ENCODE results near the gene ARHGEF37.
"Not testable (repeated sequence)": the region's sequence is repeated elsewhere in the genome, so short reads cannot be mapped to it uniquely, and the experiment has no call there.

ARHGEF37 gene

GRCh38 chr5:149638136-149638535 is 56.8 kb downstream of the ARHGEF37 start:
- in situ Hi-C loops (cut with MboI; ENCODE audit: low pct_unique_long_range_greater_than_20kb, low sequenced_read_pairs): loop anchor here (10.0 kb wide), 2 partner anchors 197 to 357 kb away; no protein-coding TSS in a partner anchor
- no peak for DNase-seq

GRCh38 chr5:149638546-149639241 is 57.4 kb downstream of the ARHGEF37 start:
- DNase-seq: no peak
- in situ Hi-C loops (cut with MboI; ENCODE audit: low pct_unique_long_range_greater_than_20kb, low sequenced_read_pairs): loop anchor here (10.0 kb wide), 2 partner anchors 196 to 356 kb away; no protein-coding TSS in a partner anchor

- in situ Hi-C loops (cut with MboI; ENCODE audit: low pct_unique_long_range_greater_than_20kb, low sequenced_read_pairs): loop anchor here (10.0 kb wide), 2 partner anchors 195 to 355 kb away; no protein-coding TSS in a partner anchor
- DNase-seq: no peak
These were observed 58.4 kb downstream of the ARHGEF37 start for GRCh38 chr5:149639737-149640136.

GRCh38 chr5:149640350-149640999 is 59.2 kb downstream of the ARHGEF37 start:
- in situ Hi-C loops (cut with MboI; ENCODE audit: low pct_unique_long_range_greater_than_20kb, low sequenced_read_pairs): no loop called here
- no peak for DNase-seq

- in situ Hi-C loops (cut with MboI; ENCODE audit: low pct_unique_long_range_greater_than_20kb, low sequenced_read_pairs): no loop called here
- no peak for DNase-seq
These were observed 59.8 kb downstream of the ARHGEF37 start for GRCh38 chr5:149641000-149641576.

- DNase-seq: no peak
- in situ Hi-C loops (cut with MboI; ENCODE audit: low pct_unique_long_range_greater_than_20kb, low sequenced_read_pairs): no loop called here
These were observed 60.3 kb downstream of the ARHGEF37 start for GRCh38 chr5:149641600-149641999.

GRCh38 chr5:149643781-149644180 is 62.5 kb downstream of the ARHGEF37 start:
- DNase-seq: no peak
- in situ Hi-C loops (cut with MboI; ENCODE audit: low pct_unique_long_range_greater_than_20kb, low sequenced_read_pairs): no loop called here

GRCh38 chr5:149644629-149645028 is 63.3 kb downstream of the ARHGEF37 start:
- in situ Hi-C loops (cut with MboI; ENCODE audit: low pct_unique_long_range_greater_than_20kb, low sequenced_read_pairs): no loop called here
- no peak for DNase-seq

- DNase-seq: no peak
These were observed 63.9 kb downstream of the ARHGEF37 start for GRCh38 chr5:149645236-149645635.

GRCh38 chr5:149645725-149646124 is 64.4 kb downstream of the ARHGEF37 start:
- DNase-seq: no peak
- in situ Hi-C loops (cut with MboI; ENCODE audit: low pct_unique_long_range_greater_than_20kb, low sequenced_read_pairs): no loop called here

More at GRCh38 chr5:149645236-149645635, 63.9 kb downstream of the ARHGEF37 start:
- in situ Hi-C loops (cut with MboI; ENCODE audit: low pct_unique_long_range_greater_than_20kb, low sequenced_read_pairs): no loop called here

- in situ Hi-C loops (cut with MboI; ENCODE audit: low pct_unique_long_range_greater_than_20kb, low sequenced_read_pairs): no loop called here
- no peak for DNase-seq
These were observed 65.3 kb downstream of the ARHGEF37 start for GRCh38 chr5:149646564-149646963.

GRCh38 chr5:149647334-149647733 is 66.0 kb downstream of the ARHGEF37 start:
- in situ Hi-C loops (cut with MboI; ENCODE audit: low pct_unique_long_range_greater_than_20kb, low sequenced_read_pairs): no loop called here
- DNase-seq: no peak

- DNase-seq: peak; percentile 61
- in situ Hi-C loops (cut with MboI; ENCODE audit: low pct_unique_long_range_greater_than_20kb, low sequenced_read_pairs): not testable (repeated sequence)
These were observed 67.4 kb downstream of the ARHGEF37 start for GRCh38 chr5:149648464-149649393.

- not testable (repeated sequence) for DNase-seq
- in situ Hi-C loops (cut with MboI; ENCODE audit: low pct_unique_long_range_greater_than_20kb, low sequenced_read_pairs): loop anchor here (10.0 kb wide), 1 partner anchor 175 kb away; no protein-coding TSS in a partner anchor
These were observed 68.4 kb downstream of the ARHGEF37 start for GRCh38 chr5:149649730-149650129.

GRCh38 chr5:149651686-149652085 is 70.4 kb downstream of the ARHGEF37 start:
- in situ Hi-C loops (cut with MboI; ENCODE audit: low pct_unique_long_range_greater_than_20kb, low sequenced_read_pairs): loop anchor here (10.0 kb wide), 1 partner anchor 173 kb away; no protein-coding TSS in a partner anchor
- DNase-seq: peak; percentile 78

GRCh38 chr5:149652697-149653096 is 71.4 kb downstream of the ARHGEF37 start:
- in situ Hi-C loops (cut with MboI; ENCODE audit: low pct_unique_long_range_greater_than_20kb, low sequenced_read_pairs): loop anchor here (10.0 kb wide), 1 partner anchor 172 kb away; no protein-coding TSS in a partner anchor
- DNase-seq: no peak

GRCh38 chr5:149654231-149654630 is 72.9 kb downstream of the ARHGEF37 start:
- no peak for DNase-seq
- in situ Hi-C loops (cut with MboI; ENCODE audit: low pct_unique_long_range_greater_than_20kb, low sequenced_read_pairs): loop anchor here (10.0 kb wide), 1 partner anchor 171 kb away; no protein-coding TSS in a partner anchor

- in situ Hi-C loops (cut with MboI; ENCODE audit: low pct_unique_long_range_greater_than_20kb, low sequenced_read_pairs): loop anchor here (10.0 kb wide), 1 partner anchor 170 kb away; no protein-coding TSS in a partner anchor
- DNase-seq: no peak
These were observed 73.7 kb downstream of the ARHGEF37 start for GRCh38 chr5:149654883-149655505.
